Activated naive CD8-positive, alpha-beta T cell (primary cell): ENCODE data around the gene FAM228B.

Experiments used
- H3K27ac Mint-ChIP-seq: one replicate; pipeline ENCODE4 v1.8.0; 2021; ENCODE audit warnings: mixed read lengths
- H3K27me3 Mint-ChIP-seq: one replicate; pipeline ENCODE4 v1.8.0; 2021; ENCODE audit warnings: mixed read lengths
- H3K36me3 Mint-ChIP-seq: one replicate; pipeline ENCODE4 v1.8.0; 2021; ENCODE audit warnings: mixed read lengths
- H3K4me1 Mint-ChIP-seq: one replicate; pipeline ENCODE4 v1.8.0; 2021; ENCODE audit warnings: low read depth, mixed read lengths
- H3K4me3 Mint-ChIP-seq: one replicate; pipeline ENCODE4 v1.8.0; 2021; ENCODE audit warnings: mild to moderate bottlenecking, mixed read lengths
- H3K9me3 Mint-ChIP-seq: one replicate; pipeline ENCODE4 v1.8.0; 2021; ENCODE audit warnings: low read depth, mixed read lengths

The FAM228B gene

DNA sequence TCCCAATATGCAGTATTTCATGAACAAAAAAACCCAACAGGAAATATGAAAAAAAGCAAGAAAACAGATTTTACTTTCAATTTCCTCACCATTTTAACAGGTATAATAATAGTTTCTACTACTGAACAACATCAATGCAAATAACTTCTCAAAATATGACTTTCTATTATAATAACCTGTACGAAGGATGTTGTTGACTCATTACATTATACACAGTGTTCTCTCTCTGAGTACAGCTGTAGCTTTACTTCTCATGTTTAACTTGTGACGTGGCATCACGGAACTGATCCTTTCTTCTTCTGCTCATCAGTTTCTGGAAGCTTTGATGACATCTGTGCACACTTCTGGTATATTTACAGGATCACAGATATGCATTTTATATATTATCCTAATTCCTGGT is 91.6 kb downstream of the FAM228B start:
- H3K27ac Mint-ChIP-seq, result no peak overlapping the region
- no peaks in the 10 kb centered on the region for H3K9me3 Mint-ChIP-seq
- H3K27me3 Mint-ChIP-seq, result no peaks in the 10 kb centered on the region
- peaks cover 16% of the 10 kb centered on the region for H3K36me3 Mint-ChIP-seq
- H3K4me3 Mint-ChIP-seq, result no peak overlapping the region
- peaks cover 2% of the 10 kb centered on the region for H3K4me1 Mint-ChIP-seq
